Left ventricle myocardium inferior (tissue), 1 donor: ENCODE measurements around the gene CCDC194. TPM values are rescaled to one million over a fixed set of nuclear protein-coding genes. Genes with fewer than 3 reads are reported as not detected.
"Not testable (repeated sequence)": the region's sequence is repeated elsewhere in the genome, so short reads cannot be mapped to it uniquely, and the experiment has no call there.

ENCODE experiments used
- DNase-seq: peaks from one replicate; pipeline ENCODE4 v3.0.0-alpha.2; 2020
- H3K27ac ChIP-seq: fragments of 200-600 bp; replicated peaks from 2 replicates; pipeline ENCODE4 v1.8.0; 2021
- H3K27me3 ChIP-seq: fragments of 200-600 bp; 2 replicates; pipeline ENCODE4 v1.8.0; 2021; ENCODE audit warnings: low read depth
- H3K36me3 ChIP-seq: fragments of 200-600 bp; 2 replicates; pipeline ENCODE4 v1.8.0; 2021
- H3K4me1 ChIP-seq: fragments of 200-600 bp; 2 replicates; pipeline ENCODE4 v1.8.0; 2021
- H3K4me3 ChIP-seq: fragments of 200-600 bp; 2 replicates; pipeline ENCODE4 v1.8.0; 2021; ENCODE audit warnings: mild to moderate bottlenecking, moderate library complexity
- H3K9me3 ChIP-seq: fragments of 200-600 bp; replicated peaks from 2 replicates; pipeline ENCODE4 v1.8.0; 2021
- intact Hi-C: fragments of 100-400 bp; cut with micrococcal nuclease; formaldehyde crosslinking; loops from one replicate; pipeline ENCODE4 v1.11.0; 2022
- total RNA-seq: library from RNA; stranded (reverse); fragmentation: NEBNext Ultra II Directional; extraction: Animal tissue kit (Norgen Biotek cat#: 25700); gene quantifications from one replicate; pipeline ENCODE4 v1.2.1, GENCODE V29; 2021
- TF ChIP-seq, protein P1 (sequence below): fragments of 200-600 bp; IDR thresholded peaks from 2 replicates; pipeline ENCODE4 v1.8.0; 2021; ENCODE audit warnings: antibody characterized with exemption, mild to moderate bottlenecking, borderline replicate concordance
- donor health status: DM: no; HTN: yes; CAD: no; lungs with severe emphysema.

Gene CCDC194
- total RNA-seq, 1 donor from 2014 or later: not detected

DNA sequence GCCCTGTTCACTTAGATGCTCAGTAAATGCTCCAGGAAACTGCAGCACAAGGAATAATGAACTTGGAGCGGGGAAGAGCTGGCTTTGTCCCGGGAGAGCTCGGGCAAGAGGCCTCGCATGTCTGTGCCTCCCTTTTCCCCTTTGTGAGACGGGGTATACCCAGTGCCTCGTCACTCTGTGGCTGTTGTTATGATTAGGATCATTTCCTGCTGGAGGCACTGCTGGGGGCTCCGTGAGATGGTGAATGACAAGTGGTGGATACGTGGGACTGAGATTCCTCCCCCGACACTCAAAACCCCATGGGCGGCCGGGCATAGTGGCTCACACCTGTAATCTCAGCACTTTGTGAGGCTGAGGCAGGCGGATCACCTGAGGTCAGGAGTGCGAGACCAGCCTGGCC is 15.7 kb downstream of the CCDC194 start:
- no peak overlapping the region for H3K27ac ChIP-seq
- intact Hi-C loops: no loop called here
- peaks cover 25% of the 10 kb centered on the region for H3K27me3 ChIP-seq
- no peaks in the 10 kb centered on the region for H3K36me3 ChIP-seq
- no peak overlapping the region for H3K4me3 ChIP-seq
- H3K4me1 ChIP-seq: peaks cover 25% of the 10 kb centered on the region
- peaks cover 5% of the 10 kb centered on the region for H3K9me3 ChIP-seq
- TF ChIP-seq, protein P1, sequence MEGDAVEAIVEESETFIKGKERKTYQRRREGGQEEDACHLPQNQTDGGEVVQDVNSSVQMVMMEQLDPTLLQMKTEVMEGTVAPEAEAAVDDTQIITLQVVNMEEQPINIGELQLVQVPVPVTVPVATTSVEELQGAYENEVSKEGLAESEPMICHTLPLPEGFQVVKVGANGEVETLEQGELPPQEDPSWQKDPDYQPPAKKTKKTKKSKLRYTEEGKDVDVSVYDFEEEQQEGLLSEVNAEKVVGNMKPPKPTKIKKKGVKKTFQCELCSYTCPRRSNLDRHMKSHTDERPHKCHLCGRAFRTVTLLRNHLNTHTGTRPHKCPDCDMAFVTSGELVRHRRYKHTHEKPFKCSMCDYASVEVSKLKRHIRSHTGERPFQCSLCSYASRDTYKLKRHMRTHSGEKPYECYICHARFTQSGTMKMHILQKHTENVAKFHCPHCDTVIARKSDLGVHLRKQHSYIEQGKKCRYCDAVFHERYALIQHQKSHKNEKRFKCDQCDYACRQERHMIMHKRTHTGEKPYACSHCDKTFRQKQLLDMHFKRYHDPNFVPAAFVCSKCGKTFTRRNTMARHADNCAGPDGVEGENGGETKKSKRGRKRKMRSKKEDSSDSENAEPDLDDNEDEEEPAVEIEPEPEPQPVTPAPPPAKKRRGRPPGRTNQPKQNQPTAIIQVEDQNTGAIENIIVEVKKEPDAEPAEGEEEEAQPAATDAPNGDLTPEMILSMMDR: no peak
- DNase-seq: no peak

DNA sequence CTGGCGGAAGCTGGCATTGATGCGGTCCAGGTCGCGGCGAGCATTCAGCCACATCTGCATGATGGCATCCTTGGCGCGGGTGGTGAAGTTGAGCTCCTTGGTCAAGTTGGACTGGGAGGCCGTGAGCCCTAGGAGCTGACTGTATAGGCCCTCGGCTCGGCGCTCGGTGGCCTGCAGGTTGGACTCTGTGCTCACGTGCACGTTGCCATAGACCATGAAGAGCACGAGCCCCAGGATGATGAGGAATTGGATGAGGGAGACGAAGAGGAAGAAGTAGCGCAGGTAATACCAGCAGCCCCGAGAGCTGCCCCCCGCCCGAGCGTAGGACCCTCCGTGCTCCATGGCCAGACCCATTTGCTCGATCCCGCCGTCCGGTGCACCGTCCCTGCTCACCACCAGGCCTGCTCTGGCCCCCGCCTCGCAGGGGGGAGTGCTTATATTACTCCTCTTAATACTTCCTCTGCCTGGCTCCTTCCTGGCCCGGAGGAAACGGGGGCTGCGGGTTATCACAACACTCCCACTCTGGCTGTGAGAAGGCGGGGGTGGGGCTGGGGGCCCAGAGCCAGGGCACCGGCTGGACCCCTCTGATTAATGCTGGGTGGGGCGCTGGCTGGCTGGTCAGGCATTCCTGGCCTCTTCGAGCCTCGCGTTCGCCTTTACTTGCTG is 16.9 kb downstream of the CCDC194 start, which contains the start of gene PLVAP:
Gene PLVAP, minus strand, starts transcription at position 408 of the 666 bp plus-strand sequence. Its CDS starts 54 bp downstream, at position 354.
- peak within 1 kb of the TSS; percentile 45 for H3K4me3 ChIP-seq
- H3K27me3 ChIP-seq: peaks cover 25% of the 10 kb centered on the region
- DNase-seq: peak; percentile 36
- intact Hi-C loops: no loop called here
- H3K36me3 ChIP-seq: no peaks in the 10 kb centered on the region
- TF ChIP-seq, protein P1: peak; percentile 32
- H3K27ac ChIP-seq: peak within 1 kb of the TSS; percentile 30
- H3K4me1 ChIP-seq: peaks cover 14% of the 10 kb centered on the region
- peaks cover 5% of the 10 kb centered on the region for H3K9me3 ChIP-seq

DNA sequence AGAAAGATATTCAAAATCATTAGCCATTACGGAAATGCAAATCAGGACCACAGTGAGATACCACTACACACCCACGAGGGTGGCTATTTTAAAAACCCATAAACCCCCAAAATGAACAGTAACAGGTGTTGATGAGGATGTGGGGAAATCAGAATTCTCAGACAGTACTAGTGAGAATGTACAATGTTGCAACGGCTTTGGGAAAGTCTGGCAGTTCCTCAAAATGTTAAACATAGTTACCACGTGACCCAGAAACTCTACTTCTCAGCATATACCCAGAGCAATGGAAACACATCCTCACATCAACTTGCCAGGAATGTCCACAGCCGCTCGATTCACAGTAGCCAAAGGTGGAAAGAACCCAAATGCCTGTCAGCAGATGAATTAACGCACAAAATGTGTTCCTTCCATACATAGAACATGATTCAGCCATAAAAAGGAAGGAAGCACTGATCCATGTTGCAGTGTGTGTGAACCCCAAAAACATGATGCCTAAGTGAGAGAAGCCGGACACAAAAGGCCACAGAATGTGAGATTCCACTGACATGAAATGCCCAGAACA is 23.9 kb downstream of the CCDC194 start:
- H3K9me3 ChIP-seq: no peaks in the 10 kb centered on the region
- no peak for DNase-seq
- TF ChIP-seq, protein P1: no peak
- H3K4me3 ChIP-seq: no peak overlapping the region
- no peak overlapping the region for H3K27ac ChIP-seq
- no peaks in the 10 kb centered on the region for H3K36me3 ChIP-seq
- H3K27me3 ChIP-seq: peaks cover 3% of the 10 kb centered on the region
- intact Hi-C loops: no loop called here
- no peaks in the 10 kb centered on the region for H3K4me1 ChIP-seq

GRCh38 chr19:17365361-17365760 is 28.6 kb downstream of the CCDC194 start:
- Histone ChIP-seq H3K4me3 (no peak overlapping the region), H3K36me3 (no peaks in the 10 kb centered on the region), H3K27ac (no peak overlapping the region), H3K9me3 (no peaks in the 10 kb centered on the region), H3K27me3 (no peaks in the 10 kb centered on the region), H3K4me1 (no peaks in the 10 kb centered on the region)
- intact Hi-C loops: no loop called here
- TF ChIP-seq, protein P1: no peak
- DNase-seq: no peak

DNA sequence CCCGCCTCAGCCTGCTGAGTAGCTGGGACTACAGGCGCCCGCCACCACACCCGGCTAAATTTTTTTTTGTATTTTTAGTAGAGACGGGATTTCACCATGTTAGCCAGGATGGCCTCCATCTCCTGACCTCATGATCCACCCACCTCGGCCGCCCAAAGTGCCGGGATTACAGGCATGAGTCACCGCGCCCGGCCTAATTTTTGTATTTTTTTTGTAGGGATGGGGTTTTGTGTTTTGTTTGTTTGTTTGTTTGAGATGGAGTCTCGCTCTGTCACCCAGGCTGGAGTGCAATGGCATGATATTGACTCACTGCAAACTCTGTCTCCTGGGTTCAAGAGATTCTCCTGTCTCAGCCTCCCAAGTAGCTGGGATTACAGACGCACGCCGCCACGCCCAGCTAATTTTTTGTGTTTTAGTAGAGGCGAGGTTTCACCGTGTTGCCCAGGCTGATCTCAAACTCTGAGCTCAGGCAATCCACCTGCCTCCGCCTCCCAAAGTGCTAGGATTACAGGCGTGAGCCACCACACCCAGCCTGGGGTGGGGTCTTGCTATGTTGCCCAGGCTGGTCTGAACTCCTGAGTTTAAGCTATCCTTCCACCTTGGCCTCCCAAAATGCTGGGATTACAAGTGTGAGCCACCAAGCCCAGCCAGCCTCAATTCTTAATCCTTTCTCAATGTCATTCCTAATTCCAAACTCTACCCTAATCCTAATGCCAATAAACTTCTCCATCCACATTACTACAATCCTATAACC is 30.0 kb downstream of the CCDC194 start:
- H3K27me3 ChIP-seq, H3K9me3 ChIP-seq, H3K36me3 ChIP-seq, H3K27ac ChIP-seq, H3K4me3 ChIP-seq, H3K4me1 ChIP-seq, intact Hi-C loops, DNase-seq: not testable (repeated sequence)
